GM21825 (cell line): ENCODE results near the gene AKAP14.
"Not testable (repeated sequence)": the region's sequence is repeated elsewhere in the genome, so short reads cannot be mapped to it uniquely, and the experiment has no call there.

ENCODE experiments used
- ATAC-seq: cut with Tn5 transposase; IDR thresholded peaks from one replicate; pipeline ENCODE4 v1.9.1; 2021; ENCODE audit warnings: mild to moderate bottlenecking, moderate library complexity; ENCODE audit not compliant: unreplicated experiment

The AKAP14 gene

GRCh38 chrX:119895843-119896326 lies at the start of gene AKAP14:
Gene AKAP14, plus strand, starts transcription at chrX:119895893. Its CDS starts 7,331 bp downstream, at chrX:119903224.
- no peak for ATAC-seq

- peak; percentile 95 for ATAC-seq
Measured at GRCh38 chrX:119852382-119853353, 43.0 kb upstream of the AKAP14 start, which contains the start of gene UPF3B. Gene UPF3B, minus strand, starts transcription at chrX:119852963. Its CDS starts 35 bp downstream, at chrX:119852928.

GRCh38 chrX:119853444-119853843 lies 42.2 kb upstream of the AKAP14 start:
- no peak for ATAC-seq

- ATAC-seq, result peak; percentile 24
Measured at GRCh38 chrX:119870626-119871131, 25.0 kb upstream of the AKAP14 start.

- peak; percentile 35 for ATAC-seq
Measured at GRCh38 chrX:119871245-119871598, 24.5 kb upstream of the AKAP14 start.

- peak; percentile 86 for ATAC-seq
Measured at GRCh38 chrX:119871599-119872395, 23.9 kb upstream of the AKAP14 start, which contains the start of the genes NDUFA1 and RNF113A. Gene NDUFA1, plus strand, starts transcription at chrX:119871832. Its CDS starts 80 bp downstream, at chrX:119871912. Gene RNF113A, minus strand, starts transcription at chrX:119871733. Its CDS starts 120 bp downstream, at chrX:119871613.

GRCh38 chrX:119878740-119879139 lies 17.0 kb upstream of the AKAP14 start:
- no peak for ATAC-seq

GRCh38 chrX:119880076-119880475 lies 15.6 kb upstream of the AKAP14 start:
- ATAC-seq, result no peak

- peak; percentile 86 for ATAC-seq
Measured at GRCh38 chrX:119880552-119881437, 14.9 kb upstream of the AKAP14 start.

- no peak for ATAC-seq
Measured at GRCh38 chrX:119885554-119886428, 9.9 kb upstream of the AKAP14 start.

- ATAC-seq, result peak; percentile 71
Measured at GRCh38 chrX:119887721-119888425, 7.8 kb upstream of the AKAP14 start.

GRCh38 chrX:119890626-119891025 lies 5.1 kb upstream of the AKAP14 start:
- not testable (repeated sequence) for ATAC-seq

- not testable (repeated sequence) for ATAC-seq
Measured at GRCh38 chrX:119891961-119892692, 3.6 kb upstream of the AKAP14 start.

- no peak for ATAC-seq
Measured at GRCh38 chrX:119899125-119899524, 3.4 kb downstream of the AKAP14 start.

GRCh38 chrX:119900976-119901375 lies 5.3 kb downstream of the AKAP14 start:
- ATAC-seq, result no peak

- ATAC-seq, result no peak
Measured at GRCh38 chrX:119916310-119916709, 20.6 kb downstream of the AKAP14 start.

- no peak for ATAC-seq
Measured at GRCh38 chrX:119917877-119918276, 22.2 kb downstream of the AKAP14 start.
